ENCODE results near the gene APP. TPM values are rescaled to one million over a fixed set of nuclear protein-coding genes. Genes with fewer than 3 reads are reported as not detected.

APP gene
- total RNA-seq, 1 experiment from 2014 or later: 224 TPM

GRCh38 chr21:26157801-26158200, 12.8 kb downstream of the APP start:
- H3K4me2 ChIP-seq: no peak overlapping the region
- no peak overlapping the region for H3K27ac ChIP-seq
- no peaks in the 10 kb centered on the region for H3K9me3 ChIP-seq (ENCODE audit: insufficient read depth, low read depth)
- H2AFZ ChIP-seq: no peak overlapping the region
- peaks cover 90% of the 10 kb centered on the region for H3K79me2 ChIP-seq (ENCODE audit: low read depth)
- H3K9me2 ChIP-seq (ENCODE audit: insufficient read depth): no peaks in the 10 kb centered on the region
- ChIA-PET CTCF (no interaction called here), POLR2A (ENCODE audit: unreplicated experiment) (no interaction called here)
- TF ChIP-seq EZH2 (IDR thresholded peaks at IDR 0.05; ENCODE audit: low read depth) (no peak), CTCF (conservative IDR thresholded peaks at IDR 0.05) (no peak)
- intact Hi-C loops (cut with micrococcal nuclease; ENCODE audit: unreplicated experiment): no loop called here
- no TSS peak for BruUV-seq (replicated peaks)
- H3K4me3 ChIP-seq: no peak overlapping the region
- no peaks in the 10 kb centered on the region; the same call in none of the 2 replicates for H4K20me1 ChIP-seq (ENCODE audit: insufficient read depth)
- DNase-seq: no peak
- H3F3A ChIP-seq (ENCODE audit: insufficient read depth, low read depth): no peaks in the 10 kb centered on the region
- H3K36me3 ChIP-seq (ENCODE audit: low read depth): no peaks in the 10 kb centered on the region
- no peaks in the 10 kb centered on the region for H3K27me3 ChIP-seq (ENCODE audit: insufficient read depth, low read depth)
- no peaks in the 10 kb centered on the region for H3K4me1 ChIP-seq (replicated peaks; ENCODE audit: insufficient read depth)

- intact Hi-C loops (cut with micrococcal nuclease; ENCODE audit: unreplicated experiment): no loop called here
- Histone ChIP-seq H3K36me3 (ENCODE audit: low read depth) (no peaks in the 10 kb centered on the region), H3K9me2 (ENCODE audit: insufficient read depth) (no peaks in the 10 kb centered on the region), H4K20me1 (ENCODE audit: insufficient read depth) (no peaks in the 10 kb centered on the region; the same call in 1 of the 2 replicates), H2AFZ (no peak overlapping the region), H3K79me2 (ENCODE audit: low read depth) (peaks cover 83% of the 10 kb centered on the region), H3F3A (ENCODE audit: insufficient read depth, low read depth) (no peaks in the 10 kb centered on the region), H3K27ac (no peak overlapping the region), H3K4me1 (replicated peaks; ENCODE audit: insufficient read depth) (no peaks in the 10 kb centered on the region), H3K4me3 (no peak overlapping the region), H3K27me3 (ENCODE audit: insufficient read depth, low read depth) (no peaks in the 10 kb centered on the region), H3K4me2 (no peak overlapping the region), H3K9me3 (ENCODE audit: insufficient read depth, low read depth) (no peaks in the 10 kb centered on the region)
- CTCF ChIA-PET: no interaction called here
- TF ChIP-seq EZH2 (IDR thresholded peaks at IDR 0.05; ENCODE audit: low read depth) (no peak), CTCF (conservative IDR thresholded peaks at IDR 0.05) (no peak)
- DNase-seq: no peak
- no TSS peak for BruUV-seq (replicated peaks)
- POLR2A ChIA-PET (ENCODE audit: unreplicated experiment): no interaction called here
Observed at GRCh38 chr21:26154753-26155152, 15.8 kb downstream of the APP start.

GRCh38 chr21:26153758-26154157, 16.8 kb downstream of the APP start:
- no TSS peak for BruUV-seq (replicated peaks)

More at GRCh38 chr21:26153758-26154157, 16.8 kb downstream of the APP start:
- Histone ChIP-seq H3K27ac (no peak overlapping the region), H3K27me3 (ENCODE audit: insufficient read depth, low read depth) (no peaks in the 10 kb centered on the region), H3K4me2 (no peak overlapping the region), H3K36me3 (ENCODE audit: low read depth) (no peaks in the 10 kb centered on the region), H3F3A (ENCODE audit: insufficient read depth, low read depth) (no peaks in the 10 kb centered on the region), H3K9me2 (ENCODE audit: insufficient read depth) (no peaks in the 10 kb centered on the region), H3K4me3 (no peak overlapping the region), H3K4me1 (replicated peaks; ENCODE audit: insufficient read depth) (0 out of 2 replicates have a peak, but pooled peaks cover 7% of the 10 kb centered on the region), H4K20me1 (ENCODE audit: insufficient read depth) (no peaks in the 10 kb centered on the region; the same call in 1 of the 2 replicates), H3K9me3 (ENCODE audit: insufficient read depth, low read depth) (no peaks in the 10 kb centered on the region), H2AFZ (no peak overlapping the region), H3K79me2 (ENCODE audit: low read depth) (peaks cover 77% of the 10 kb centered on the region)
- intact Hi-C loops (cut with micrococcal nuclease; ENCODE audit: unreplicated experiment): no loop called here
- no peak for TF ChIP-seq CTCF (conservative IDR thresholded peaks at IDR 0.05)
- no peak for TF ChIP-seq EZH2 (IDR thresholded peaks at IDR 0.05; ENCODE audit: low read depth)
- no peak for DNase-seq
- POLR2A ChIA-PET (ENCODE audit: unreplicated experiment): no interaction called here
- CTCF ChIA-PET: no interaction called here

Measured in PC-9 (cell line).